CD4-positive, alpha-beta T cell treated with Interleukin-15 for 1 hour (primary cell): ENCODE data around the gene MRPL10.

Experiments used
- DNase-seq: peaks from one replicate; pipeline ENCODE4 v3.0.0-alpha.2; 2020

MRPL10 gene

DNA sequence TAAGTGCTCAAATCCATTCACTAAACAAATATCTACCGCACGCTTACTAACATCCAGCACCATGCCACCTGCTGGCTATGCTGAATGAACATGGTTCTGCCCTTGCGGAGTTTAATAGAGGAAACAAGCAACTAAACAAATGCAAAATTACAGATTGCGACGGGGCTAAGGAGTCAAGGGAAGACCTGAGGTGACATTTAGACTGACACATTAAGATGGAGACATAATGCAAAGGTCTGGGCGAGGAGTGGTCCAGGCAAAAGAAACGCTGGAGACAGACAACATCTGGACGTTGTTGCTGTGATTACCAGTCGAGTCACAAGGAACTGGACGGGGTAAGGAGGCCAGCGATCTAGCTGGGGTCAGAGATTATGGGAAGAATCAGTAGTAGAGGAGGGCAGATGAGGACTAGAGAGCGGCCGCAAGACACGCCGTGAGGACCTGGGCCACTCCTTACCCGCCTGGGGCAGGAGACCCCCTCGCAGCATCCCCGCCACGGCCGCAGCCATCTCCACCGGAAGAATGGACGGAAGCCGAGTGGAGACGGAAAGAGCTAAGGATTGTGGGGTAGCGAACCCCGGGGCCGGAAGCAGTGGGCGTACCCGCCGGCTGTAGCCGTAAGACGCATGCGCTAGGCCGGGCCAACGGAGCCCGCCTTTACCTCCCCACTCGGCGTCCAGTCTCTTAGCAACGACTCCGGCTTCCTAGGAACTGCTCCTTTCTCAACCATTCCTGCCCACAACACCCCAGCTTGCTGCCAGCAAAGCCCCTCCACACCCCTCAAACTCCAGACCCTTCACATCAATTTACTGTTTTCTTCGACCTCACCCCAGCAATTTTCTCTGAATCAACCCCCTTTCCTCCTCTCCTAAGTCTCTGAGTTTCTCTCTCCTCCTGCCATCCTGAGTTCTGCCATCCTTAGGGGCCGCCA lies at the start of gene MRPL10, which contains the start of gene LRRC46:
MRPL10 (minus strand) TSS at position 539 of the 931 bp plus-strand sequence; CDS start at position 509, 30 bp downstream.
LRRC46 (plus strand) TSS at position 668 of the 931 bp plus-strand sequence. CDS start 320 bp downstream, outside the sequence.
- peak; percentile 92 for DNase-seq

DNA sequence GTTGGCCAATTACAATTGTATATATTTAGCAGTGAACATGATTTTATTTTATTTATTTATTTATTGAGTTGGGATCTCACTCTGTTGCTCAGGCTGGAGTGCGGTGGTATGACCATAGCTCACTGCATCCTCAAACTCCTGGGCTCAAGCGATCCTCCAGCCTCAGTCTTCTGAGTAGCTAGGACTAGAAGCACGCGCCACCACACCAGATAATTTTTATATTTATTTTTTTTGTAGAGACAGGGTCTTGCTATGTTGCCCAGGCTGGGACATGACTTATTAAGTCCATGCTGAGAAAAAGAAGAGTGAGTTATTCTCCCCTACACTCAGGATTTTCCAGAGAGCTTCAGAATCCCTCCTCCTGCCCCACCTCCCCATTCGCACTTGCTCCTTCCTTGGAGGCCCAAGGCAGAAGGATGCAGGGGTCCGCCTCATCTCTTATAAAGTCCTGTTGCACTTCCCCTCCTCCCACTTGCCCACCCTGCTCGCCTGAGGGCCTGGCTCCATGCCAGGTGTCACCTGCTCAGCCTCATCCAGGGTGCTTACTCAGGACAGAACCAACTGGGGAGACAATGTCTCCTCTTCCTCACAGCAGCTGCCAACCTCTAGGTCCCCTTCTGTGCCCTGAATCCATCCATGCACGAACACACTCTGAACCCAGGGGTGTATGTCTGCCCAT lies 48.6 kb upstream of the MRPL10 start:
- no peak for DNase-seq

DNA sequence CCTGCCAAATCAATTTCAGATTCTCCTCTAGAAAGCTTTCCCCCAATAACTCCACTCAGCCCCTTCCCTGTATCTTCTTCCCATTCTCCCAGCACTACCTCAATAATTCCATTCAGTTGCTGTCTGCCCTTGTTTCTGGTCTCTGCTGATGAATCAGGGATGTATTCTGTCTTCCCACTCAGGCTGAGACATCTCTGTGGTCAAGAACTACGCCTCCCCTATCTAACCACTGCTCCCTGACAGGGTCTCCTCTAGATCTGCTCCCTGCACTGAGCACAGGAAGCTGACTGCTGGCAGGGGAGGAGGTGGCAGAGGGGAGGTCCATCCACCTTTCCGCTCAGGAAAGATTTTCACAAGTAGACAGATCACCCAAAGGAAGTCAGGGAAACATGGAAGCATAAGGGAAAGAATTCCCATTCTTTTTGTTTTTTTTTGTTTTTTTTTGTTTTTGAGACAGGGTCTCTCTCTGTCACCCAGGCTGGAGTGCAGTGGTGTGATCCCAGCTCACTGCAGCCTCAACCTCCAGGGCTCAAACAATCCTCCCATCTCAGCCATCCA lies 47.8 kb upstream of the MRPL10 start:
- no peak for DNase-seq

GRCh38 chr17:47878203-47879027 lies 47.1 kb upstream of the MRPL10 start:
- DNase-seq, result no peak

DNA sequence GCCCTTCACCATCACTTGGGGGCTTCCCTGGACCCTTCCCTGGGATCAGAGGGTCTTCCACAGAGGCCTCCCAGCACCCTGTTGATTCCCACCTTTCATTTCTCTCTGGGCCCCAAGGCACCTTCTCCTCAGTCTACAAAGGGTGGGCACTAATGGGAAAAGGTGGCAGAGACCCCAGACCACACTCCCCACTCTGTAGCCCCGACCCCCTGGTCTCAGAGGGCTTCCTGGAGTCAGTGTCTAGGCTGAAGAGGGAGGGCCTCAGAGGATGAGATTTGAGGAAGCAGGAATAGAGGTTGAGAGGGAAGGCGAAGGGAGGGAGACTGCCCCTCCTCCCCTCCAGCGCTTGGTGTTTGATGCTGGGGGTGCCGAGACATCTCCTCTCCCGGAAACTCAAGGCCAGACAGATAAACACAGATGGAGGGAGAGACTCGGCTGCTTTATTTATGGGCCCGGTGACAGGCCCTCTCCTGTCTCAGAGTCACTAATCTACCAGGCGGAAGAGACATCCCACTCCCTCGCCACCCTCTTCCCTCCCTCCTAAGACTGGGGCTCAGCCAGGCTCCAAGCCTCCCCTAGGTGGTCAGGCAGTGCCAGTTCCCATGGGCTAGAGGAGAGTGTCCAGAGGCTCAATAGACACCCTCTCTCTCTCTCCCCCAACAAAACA lies 46.2 kb upstream of the MRPL10 start:
- no peak for DNase-seq

DNA sequence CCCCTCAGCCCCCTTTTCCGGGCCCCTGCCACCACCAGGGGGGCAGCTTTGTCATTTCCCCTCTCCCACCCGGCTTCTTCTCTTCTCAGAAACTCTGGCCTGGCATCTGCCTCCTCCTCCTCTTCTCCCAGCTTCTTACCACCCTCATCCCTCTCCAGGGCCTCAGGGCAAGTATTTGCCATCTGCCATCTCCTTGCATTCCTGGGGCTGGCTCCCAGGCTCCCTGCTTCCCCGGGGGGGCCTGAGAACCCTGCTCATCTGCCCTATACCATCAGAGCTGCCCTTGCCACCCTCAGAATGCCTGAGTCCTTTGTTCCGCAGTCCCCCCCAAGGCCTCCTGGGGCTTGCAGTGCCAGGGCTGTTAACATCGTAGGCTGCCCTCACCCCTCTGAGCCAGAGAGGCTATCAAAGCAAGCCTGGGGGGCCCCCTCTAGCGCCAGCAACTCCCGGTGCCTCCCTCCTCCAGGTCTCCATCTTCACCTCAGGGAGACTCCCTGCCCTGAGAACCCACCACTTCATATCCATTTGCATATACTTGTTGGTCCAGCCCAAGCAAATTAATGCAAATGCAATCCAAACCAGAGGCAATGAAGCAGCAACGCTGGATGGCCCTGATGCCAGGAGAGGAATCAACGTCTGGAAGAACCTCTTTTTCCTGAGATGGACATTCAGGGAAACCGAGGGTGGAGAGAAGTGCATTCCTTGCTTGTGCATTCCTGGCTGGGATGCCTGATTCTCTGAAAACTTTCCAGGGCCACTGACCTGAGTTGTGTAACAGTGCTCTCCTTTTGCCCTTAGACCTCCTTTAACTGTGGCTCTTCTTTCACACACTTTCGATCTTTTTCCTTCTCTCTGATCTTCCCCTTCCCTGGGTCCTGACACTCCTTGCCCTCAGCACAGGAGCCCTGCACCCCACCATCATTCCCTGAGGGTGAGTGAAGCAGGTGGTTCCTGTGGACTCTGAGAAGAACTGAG lies 44.0 kb upstream of the MRPL10 start:
- DNase-seq, result no peak

GRCh38 chr17:47873200-47874090 lies 42.1 kb upstream of the MRPL10 start:
- no peak for DNase-seq

- no peak for DNase-seq
These were observed 41.4 kb upstream of the MRPL10 start for GRCh38 chr17:47872651-47873161.

GRCh38 chr17:47872019-47872650 lies 40.8 kb upstream of the MRPL10 start:
- DNase-seq, result no peak

- DNase-seq, result no peak
These were observed 39.7 kb upstream of the MRPL10 start for GRCh38 chr17:47871048-47871447.

- DNase-seq, result no peak
These were observed 38.7 kb upstream of the MRPL10 start for GRCh38 chr17:47870056-47870455.

GRCh38 chr17:47869114-47869513 lies 37.8 kb upstream of the MRPL10 start:
- no peak for DNase-seq

DNA sequence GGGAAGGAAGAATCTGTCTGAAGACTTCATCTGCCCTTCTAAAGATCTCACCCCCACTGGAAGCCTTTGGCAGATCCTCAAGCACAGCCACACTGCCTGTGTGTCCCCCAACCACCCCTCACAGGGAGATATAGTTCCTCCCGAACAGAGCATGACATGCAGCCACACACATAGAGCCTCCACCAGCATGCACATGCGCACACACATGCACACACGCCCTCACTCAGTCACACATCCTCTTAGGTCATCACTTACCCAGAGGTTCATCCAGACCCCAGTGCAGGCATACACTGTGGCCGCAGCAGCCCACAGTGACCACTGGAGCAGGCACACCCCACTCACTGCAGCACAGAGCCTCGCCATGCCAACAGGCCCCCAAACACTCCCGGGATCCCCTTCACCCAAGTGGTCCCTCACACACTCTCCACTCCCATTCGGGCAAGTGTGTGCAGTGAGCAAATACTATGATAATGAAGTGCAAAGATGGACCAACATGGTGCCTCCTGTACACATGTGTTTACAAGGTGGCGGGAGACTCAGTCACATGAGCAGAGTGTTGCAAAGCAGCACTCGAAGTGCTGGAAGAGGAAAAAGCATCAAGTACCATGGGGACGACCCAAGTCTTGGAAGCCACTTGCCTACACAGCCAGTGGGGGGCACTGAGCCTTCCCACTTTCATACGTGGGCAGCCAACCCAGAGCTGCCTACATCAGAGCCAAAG lies 36.6 kb upstream of the MRPL10 start:
- DNase-seq, result no peak

GRCh38 chr17:47866941-47867340 lies 35.6 kb upstream of the MRPL10 start:
- DNase-seq, result no peak

DNA sequence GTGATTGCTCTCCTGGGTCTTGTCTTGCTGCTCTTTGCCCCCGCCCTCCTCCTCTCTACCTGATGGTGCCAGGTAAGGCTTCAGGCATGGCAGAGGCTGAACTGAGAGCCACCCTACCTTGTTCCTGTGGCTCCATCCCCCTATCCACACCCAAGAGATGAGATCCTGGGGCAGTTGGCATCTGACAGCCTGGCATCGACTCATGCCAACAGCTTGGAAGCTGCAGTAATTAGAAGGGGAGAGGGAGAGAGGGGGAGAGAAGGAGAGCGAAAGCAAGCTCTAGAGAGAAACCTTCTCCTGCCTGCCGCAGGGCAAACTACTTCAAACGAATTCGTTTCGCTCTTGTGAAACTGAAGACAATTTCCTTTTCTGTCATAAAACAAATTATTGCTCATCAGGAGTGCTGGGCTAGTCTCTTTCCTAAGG lies 33.5 kb upstream of the MRPL10 start:
- DNase-seq, result no peak

GRCh38 chr17:47862621-47863440 lies 31.5 kb upstream of the MRPL10 start:
- DNase-seq, result no peak

DNA sequence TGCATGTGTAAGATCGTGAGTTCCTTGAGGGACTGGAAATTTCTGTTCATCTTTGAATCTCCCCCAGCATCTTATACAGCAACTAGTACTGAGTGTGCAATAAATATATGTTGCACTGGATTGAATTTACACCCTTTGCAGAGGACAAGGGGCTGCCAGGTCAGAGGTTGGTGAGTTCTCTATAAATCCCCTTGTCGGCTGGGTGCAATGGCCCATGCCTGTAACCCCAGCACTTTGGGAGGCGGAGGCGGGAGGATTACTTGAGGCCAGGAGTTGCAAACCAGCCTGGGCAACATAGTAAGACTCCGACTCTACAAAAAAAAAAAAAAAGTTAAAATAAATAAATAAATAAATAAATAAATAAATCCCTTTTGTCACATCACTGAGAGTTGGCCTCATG lies 29.0 kb upstream of the MRPL10 start:
- DNase-seq, result no peak
